ENCODE measurements around the gene CNN3. TPM values are rescaled to one million over a fixed set of nuclear protein-coding genes. Genes with fewer than 3 reads are reported as not detected.

Gene CNN3
- total RNA-seq, 2 experiments from 2014 or later, result 3.1 to 4.1 TPM

DNA sequence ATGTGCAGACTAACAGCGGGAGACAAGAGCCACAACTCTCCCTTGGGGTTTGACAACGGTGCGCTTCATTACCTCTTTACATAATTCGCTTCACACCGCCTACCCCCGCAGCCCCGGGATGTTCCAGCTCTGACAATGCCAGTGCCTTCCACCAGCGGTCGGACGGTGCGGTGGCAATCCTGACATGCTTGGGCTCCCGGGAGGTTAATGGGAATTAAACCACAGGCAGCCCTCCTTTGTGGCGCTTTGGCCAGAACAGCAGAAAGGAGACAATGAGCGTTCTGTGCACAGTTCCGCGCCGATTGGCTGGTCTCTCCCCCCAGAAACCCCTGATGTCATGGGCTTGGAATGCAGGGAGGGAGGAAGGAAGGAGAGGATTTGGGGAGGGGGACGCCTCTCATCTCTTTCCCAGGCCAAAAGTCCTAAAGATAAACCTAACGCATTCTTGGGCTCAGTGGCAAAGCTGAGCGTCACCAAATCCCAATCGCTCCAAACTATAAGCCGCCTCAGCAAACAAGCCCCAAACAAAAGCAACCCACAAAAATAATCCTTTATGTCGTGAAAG lies 1.3 kb downstream of the CNN3 start:
- ChIA-PET CTCF (no interaction called here), POLR2A (no interaction called here)

DNA sequence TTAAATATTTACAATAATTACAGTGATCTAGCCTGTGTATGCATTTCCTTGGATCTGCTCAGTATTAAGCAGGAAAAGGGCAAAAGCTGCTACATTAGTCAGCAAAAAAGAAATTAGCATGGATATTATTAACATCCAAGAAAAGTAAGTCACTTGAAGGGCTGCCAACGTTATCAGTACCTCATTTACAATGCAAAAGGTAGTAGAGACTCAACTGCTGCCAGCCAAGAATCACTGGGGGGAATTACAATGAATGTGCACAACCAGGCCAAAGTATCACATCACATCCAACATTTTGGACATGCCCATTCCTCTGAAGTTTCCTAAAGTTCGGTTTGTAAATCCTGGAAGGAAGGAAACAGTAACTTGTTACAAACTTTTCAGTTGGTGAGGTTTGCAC lies 1.9 kb downstream of the CNN3 start:
- ChIA-PET CTCF (no interaction called here), POLR2A (no interaction called here)

DNA sequence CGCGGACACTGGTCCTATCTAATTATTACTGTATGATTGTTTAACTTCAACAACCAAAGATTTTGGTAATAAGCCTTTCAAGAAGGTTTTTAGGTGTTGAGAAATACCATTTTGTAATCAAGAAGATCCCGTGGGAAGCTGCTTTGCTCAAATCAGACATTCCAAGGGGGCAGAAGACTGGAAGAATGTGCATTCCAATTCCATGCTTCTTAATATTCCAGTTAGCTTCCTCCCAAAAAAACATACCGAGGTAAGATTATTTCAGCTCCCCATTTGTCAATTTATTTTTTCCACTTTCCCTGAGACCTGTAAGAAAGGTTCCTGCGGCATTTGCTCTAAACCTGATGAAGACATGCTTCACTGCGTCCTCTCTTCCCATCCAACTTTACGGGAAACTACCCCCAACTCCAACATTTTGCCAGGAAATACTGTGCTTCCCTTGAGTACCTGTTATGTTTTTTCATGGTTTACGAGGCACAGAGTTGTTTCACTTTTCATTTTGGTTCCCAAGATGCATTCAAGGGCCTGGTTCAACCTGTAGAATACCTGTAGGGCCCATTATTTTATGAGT lies 4.1 kb downstream of the CNN3 start:
- ChIA-PET CTCF (no interaction called here), POLR2A (no interaction called here)

DNA sequence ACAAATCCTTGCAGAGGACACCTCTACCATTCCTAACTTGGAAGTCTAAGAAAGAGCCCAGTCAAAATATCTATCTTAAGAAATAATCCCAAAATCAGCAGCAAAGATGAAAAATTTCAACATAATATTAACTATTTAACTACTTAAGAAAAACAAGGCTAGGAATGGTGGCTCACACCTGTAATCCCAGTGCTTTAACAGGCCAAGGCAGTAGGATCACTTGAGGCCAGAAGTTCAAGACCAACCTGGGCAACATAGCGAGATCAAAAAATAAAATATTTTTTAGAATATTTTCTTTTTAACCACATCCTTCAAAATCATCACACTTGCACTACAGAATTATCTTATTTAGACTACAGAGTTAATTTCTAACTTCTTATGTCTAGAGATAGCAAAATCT lies 4.9 kb downstream of the CNN3 start:
- CTCF ChIA-PET, result no interaction called here
- POLR2A ChIA-PET, result no interaction called here

DNA sequence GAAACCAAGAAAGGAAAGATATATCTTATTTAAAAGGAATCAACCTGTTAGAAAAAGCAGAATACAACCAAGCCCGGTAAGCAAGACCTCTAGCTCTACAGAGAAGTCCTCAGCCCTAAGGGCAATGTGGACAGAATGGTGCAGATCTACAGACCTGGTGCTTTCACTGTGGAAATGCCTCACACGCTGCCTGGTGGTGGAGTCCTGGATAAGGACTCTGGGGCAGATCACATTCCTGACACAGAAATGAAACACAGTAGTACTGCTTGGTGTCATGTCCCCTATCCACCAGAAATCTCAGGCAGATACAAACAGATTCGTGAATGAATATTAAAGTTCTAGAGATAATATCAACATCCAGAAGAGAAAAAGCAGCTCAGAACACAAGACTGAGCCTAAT lies 6.8 kb downstream of the CNN3 start:
- POLR2A ChIA-PET, result interaction anchor here (0.6 kb wide), 1 partner anchor 93 kb away, joined by 7 read pairs; no protein-coding TSS in a partner anchor
- CTCF ChIA-PET, result no interaction called here

DNA sequence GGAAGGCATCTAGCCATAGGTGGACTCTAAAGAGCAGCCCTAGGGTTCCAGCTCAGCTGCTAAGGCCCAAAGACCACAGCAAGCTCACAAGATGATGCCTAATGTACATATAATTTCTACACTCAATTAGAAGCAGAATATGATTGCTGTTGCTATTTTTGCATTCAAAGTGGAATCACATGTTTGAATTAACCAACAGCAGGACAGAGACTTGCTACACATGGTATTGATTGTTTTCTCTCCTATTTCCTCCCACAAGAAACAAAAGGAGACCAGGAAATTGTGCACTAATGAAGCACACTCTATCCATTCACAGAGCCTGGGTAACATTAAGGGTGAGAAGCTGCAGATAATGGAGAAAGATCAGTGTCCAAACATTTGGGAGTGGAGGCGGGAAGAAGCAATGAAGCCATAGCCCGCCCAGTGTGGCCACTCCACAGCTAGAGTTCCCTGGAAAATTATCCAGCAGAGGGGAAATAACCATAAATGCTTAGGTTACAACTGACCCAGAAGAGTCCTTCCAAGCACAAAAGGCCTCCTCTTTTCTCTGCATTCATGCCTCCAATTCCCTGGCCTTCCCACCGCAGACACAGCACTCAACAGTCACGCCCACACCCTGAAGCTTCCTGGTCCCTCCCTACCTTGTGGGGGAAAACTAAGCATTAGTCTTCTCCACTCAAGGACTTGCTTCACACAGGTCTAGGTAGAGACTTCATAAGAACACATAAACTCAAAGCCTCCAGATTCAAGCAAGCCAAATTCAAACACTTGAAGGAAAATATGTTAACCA lies 7.5 kb downstream of the CNN3 start:
- ChIA-PET CTCF (interaction anchor here (0.6 kb wide), 1 partner anchor 40 kb away, joined by 3 read pairs; no protein-coding TSS in a partner anchor), POLR2A (interaction anchor here (0.6 kb wide), 1 partner anchor 94 kb away, joined by 7 read pairs; no protein-coding TSS in a partner anchor)

DNA sequence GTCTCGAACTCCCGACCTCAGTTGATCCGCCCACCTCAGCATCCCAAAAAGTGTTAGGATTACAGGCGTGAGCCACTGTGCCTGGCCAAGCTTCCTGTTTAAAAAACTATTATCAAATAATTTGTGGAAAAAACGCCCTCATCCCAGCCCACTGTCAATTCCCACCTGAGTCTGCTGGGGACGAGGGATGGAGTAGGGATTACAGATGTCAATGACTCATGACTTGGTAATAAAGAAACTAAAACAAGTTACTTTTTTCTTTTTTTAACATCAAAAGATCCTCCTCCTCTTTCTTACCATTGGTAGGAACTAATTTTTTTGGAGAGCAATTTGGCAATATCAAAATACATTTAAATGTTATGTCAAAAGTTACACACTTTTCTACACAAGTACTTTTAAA lies 9.7 kb downstream of the CNN3 start:
- ChIA-PET CTCF (no interaction called here), POLR2A (no interaction called here)

DNA sequence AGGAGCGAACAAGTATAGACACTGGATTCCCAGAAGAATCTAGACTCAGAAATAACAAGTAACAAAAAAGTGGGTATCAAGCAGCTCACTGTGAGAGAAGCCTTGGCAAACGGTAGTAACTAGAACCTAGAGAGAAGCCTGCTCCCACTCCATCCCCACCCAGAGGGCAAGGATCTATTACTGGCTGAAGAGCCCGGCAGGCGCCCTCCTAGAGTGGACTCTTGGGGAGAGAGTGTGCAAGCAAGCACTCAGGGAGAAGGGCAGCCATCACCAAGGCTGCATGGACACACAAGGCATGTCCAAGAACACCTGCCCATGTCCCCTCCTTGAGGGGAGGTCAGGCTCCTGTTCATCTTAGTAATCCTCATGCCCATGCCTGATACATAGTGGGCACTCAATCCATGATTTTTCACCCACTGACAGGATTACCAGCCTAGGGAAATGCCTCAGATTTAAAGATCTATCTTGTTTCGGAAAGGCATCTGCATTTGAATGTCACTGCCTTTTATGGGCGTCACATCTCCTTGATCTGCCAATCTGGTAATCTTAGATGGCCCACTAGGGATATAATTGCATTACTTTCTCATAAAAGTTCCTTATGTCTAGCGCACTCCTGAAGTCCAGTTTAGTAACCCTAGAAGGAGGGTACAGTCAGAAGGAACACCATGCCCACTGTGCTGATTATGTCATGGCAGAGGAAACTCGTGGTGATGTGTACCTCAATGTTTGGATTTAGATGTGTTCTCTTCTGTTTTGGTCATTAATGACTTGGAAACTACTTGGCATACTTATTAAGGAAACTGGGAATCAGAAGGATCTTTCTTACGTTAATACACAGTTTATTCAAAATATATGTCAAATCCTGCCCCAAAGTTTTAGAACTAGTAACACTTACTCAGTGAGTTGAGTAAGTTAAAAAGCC lies 14.4 kb downstream of the CNN3 start:
- CTCF ChIA-PET, result no interaction called here
- POLR2A ChIA-PET, result no interaction called here

DNA sequence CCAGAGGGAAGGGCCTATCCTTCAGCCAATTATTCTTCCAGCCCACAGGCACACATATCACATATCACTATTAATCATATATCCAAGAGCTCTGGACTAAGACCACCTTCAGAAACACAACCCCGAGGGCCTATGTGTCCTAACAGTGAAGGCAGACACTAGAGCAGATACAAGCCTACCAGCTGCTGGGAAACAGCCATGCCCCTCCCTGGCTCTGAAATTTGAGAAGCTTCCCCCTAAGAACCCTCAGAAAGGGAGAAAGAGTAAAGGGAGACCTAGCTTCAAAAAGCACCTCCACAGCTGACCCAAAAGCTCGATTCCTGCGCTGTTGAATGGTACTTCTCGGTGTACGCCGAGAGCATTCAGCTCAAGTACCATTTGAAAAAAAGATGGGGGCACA lies 17.4 kb downstream of the CNN3 start:
- ChIA-PET POLR2A (no interaction called here), CTCF (no interaction called here)

DNA sequence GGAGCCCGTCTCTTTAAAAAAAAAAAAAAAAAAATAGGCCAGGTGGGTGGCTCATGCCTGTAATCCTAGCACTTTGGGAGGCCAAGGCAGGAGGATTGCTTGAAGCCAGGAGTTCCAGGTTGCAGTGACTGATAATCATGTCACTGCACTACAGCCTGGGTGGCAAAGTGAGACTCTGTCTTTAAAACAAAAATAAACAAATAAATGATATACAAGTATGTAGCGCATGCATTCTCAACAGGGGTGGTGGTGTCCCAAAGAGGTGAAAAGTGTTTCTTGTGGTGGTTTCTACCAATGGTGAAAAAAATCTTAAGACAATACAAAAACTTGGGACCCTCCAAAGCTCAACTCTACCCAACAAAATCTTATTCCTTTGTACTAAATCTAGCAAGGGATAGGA lies 17.9 kb downstream of the CNN3 start:
- POLR2A ChIA-PET, result no interaction called here
- CTCF ChIA-PET, result no interaction called here

DNA sequence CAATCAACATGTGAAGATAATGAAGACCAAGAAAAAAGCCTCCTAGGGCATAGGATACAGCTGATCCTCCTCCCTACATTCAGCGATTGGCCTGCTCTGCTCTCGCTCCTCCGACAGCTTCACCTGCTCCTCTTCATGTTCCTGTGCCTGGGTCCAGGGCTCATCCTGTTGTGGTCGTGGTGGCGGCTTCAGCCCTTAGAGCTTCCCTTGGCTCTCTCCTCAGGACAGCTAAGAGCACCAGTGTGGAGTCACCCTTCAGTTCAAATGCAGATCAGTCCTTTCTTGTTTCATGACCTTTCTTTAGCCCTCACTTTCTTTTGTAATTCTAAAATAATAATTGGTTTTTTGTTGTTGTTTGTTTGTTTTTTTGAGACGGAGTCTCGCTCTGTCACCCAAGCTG lies 18.7 kb downstream of the CNN3 start:
- CTCF ChIA-PET, result no interaction called here
- POLR2A ChIA-PET, result no interaction called here

DNA sequence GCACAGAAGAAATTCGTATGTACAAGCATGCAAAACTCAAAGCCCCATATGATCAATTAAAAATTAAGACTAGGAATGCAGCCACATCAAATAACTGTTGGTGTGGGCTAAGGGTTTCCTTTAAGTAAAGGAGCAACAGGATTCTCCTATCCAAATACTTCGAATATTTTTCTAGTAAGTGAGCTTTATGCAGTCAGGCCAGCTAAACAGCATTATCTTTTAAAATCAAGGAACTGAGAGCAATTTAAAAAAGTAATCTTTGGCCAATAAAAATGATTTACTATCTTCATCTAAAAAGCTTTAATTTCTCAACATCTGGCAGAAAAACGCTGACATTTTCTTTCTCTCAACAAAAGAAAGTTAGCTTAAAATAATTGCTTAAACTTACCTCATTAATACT lies 19.8 kb downstream of the CNN3 start:
- ChIA-PET POLR2A (no interaction called here), CTCF (interaction anchor here (0.6 kb wide), 1 partner anchor 93 kb away, joined by 4 read pairs; no protein-coding TSS in a partner anchor)

DNA sequence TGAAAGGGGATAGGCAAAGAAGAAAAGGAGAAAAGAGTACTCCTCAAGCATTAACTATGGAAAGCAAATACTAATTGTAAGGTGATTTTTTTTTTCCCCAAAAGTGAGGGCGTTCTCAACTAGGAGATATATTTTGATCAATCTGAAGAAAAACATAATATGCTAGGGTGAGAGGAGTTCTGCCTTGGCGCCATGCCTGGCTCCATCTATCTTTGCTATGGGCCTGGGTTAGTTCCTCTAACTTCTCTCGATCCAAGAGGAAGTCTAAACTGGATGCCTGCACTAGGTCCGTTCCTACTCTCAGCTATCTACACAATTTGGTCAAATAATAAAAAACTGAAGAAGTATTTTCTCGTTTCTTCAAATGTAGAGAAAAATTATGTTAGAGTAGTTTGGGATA lies 20.5 kb downstream of the CNN3 start:
- CTCF ChIA-PET, result no interaction called here
- POLR2A ChIA-PET, result no interaction called here

DNA sequence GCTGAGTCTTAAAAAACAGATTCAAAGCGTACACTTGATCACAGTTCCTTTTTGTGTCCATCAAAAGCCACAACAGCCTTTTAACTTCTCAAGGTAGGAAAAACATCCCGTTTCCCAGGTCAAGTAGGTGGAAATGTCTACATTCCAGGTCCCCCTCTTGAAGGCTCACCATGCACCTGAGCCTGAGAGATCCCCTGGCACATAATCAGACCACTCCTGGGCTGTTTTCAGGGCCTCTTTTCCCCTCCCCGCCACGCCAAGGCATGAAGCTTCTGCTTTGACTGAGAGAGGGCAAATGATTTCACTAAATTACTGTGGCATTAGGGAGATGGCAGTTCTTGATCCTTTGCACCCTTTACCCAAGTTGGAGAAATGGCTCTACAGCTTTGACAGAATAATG lies 21.7 kb downstream of the CNN3 start:
- POLR2A ChIA-PET, result no interaction called here
- CTCF ChIA-PET, result no interaction called here

DNA sequence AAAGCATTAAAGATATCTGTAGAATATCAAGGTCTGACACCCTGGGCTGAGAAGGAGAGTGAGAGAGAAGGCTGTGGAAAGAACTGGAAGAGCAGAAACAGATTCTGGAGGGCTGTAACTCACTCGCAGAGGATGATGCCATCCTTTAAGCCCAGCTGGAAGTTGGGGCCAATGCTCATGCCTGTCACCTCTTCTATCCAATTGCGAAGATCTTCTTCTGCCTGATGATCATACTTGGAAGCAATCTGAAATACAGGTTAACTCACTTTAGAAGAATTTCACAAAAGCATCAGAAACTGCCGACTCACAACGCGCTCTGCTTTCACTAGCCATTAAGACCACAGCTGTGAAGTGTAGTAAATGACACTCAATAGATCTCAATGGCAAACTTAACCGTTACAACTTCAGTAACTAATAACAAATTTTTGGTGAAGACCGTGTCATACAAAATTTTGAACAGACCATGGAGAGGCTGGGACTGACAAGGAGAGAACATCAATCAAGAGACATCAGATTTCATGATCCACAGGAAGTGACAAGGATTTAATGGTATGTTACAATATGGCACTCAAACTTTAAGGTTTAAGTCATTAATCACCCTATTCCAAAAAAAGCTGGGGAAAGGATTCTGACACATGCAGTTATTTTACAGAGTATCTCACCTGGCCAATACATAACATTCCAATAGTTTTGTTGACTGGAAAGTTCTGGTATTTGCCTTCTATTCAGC lies 23.5 kb downstream of the CNN3 start:
- ChIA-PET POLR2A (no interaction called here), CTCF (interaction anchor here (1.1 to 1.2 kb wide), 2 partner anchors 49 to 60 kb away, joined by 3 read pairs; no protein-coding TSS in a partner anchor)

DNA sequence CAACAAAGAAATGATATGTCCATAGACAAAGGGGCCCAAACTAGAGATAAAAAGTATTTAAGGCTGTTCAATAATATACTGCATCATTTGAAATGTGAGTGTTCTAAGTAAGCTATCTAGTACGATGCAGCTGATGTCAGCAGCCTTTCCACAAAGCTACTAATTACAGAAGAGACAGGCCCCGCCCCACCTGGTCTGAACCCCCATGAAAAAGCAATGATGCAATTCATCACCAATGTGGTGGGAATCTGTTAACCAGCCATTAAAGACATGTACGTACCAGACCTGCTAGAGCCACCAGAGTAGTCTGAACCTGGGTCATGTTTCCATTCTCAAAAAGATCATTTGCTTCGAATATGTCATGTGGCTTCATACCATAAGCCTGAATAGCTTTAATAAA lies 25.1 kb downstream of the CNN3 start:
- ChIA-PET CTCF (interaction anchor here (1.1 to 1.2 kb wide), 2 partner anchors 47 to 62 kb away, joined by 3 read pairs; no protein-coding TSS in a partner anchor), POLR2A (no interaction called here)

DNA sequence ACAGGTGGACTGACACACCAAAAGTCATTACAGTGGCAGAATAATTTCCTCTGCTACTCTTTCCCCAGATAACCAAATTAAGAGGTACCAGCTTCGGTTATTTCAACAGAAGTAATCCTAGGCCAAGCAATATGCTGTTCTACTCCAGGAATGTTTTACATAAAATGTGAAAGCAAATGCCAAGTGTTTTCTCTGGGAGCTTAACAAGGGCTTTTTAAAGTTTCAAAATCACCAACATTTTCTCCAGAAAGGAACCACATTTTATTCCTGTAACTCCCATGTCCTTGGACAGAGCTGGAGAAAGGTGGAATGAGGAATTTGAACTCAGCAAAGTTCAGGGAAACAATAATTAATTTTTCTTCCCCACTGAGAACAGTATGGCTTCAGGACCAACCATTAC lies 27.2 kb downstream of the CNN3 start:
- ChIA-PET POLR2A (no interaction called here), CTCF (no interaction called here)

DNA sequence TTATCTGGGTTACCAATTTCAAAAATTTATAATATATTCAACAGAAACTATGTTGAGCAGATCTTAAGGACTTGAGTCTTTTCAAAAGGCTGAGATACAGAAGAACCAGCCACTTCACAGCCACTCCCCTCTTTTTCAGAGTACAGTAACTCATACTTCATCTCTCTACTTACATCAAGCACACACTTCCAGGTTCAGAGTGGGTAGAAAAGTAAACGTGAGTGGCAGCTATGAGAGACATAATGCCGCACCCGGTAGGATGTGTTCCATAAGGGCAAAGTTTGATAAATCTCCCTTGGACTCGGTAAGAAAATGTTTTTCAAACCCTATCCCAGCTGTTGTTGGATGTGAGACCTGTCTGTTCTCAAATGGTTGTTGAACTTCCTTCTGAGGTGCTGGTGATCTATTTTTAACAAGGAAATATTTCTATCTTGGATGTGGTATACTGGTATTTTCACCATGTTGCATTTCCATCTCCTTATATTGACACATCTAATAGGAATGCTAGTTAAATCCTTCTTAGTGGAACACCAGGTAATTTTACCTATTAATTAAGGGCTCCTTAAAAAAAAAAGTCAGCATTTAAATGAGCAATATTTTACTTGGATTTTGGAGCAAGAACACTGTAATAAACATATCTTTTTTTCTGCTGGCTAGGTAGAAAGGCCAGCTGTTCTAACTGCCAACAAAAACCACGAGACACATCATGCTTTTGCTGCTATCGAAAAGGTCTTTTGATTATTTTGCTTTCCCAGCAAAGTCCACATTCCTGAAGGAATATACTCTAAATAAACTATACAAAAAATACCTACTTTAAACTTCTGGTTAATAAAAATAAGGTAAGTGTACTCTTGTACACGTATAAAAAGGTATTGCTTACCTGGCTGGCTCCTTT lies 28.2 kb downstream of the CNN3 start:
- POLR2A ChIA-PET, result no interaction called here
- CTCF ChIA-PET, result no interaction called here

DNA sequence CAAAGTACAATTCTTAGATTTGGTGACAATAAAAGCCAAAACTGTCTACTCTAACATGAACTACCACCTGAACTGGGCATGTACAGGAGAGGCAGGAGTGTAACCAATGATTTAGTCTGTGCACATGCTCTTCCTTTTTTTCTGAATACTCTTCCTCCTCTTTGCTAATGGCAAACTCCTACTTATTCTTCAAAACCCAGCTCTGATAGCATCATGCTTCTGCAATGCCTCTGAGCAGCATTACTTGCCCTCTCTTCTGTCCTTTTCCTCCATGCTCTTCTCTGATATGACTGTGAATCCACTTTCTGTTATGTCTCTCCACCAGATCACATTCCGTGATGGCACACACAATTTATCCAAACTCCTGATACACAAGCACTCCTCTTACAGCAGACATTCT lies 31.4 kb downstream of the CNN3 start:
- POLR2A ChIA-PET, result no interaction called here
- CTCF ChIA-PET, result no interaction called here

Data from activated CD8-positive, alpha-beta memory T cell treated with anti-CD3 and anti-CD28 coated beads for 36 hours (primary cell).